PC-9 (cell line): ENCODE data around the gene NUDT16L1. TPM values are rescaled to one million over a fixed set of nuclear protein-coding genes. Genes with fewer than 3 reads are reported as not detected.

ENCODE experiments used
- BruUV-seq: library from RNA; stranded (reverse); fragments of 400-500 nt; replicated peaks from 2 replicates; lab custom pipeline; 2021; lab: Mats Ljungman, UMichigan
- CTCF ChIA-PET: fragments of 300-600 bp; sonication (Branson Sonifier 250); formaldehyde crosslinking; loops from one replicate; lab custom pipeline; 2022; ENCODE audit warnings: antibody characterized with exemption; lab: Charles Lee
- POLR2A ChIA-PET: fragments of 300-600 bp; sonication (Branson Sonifier 250); formaldehyde crosslinking; loops from one replicate; lab custom pipeline; 2022; ENCODE audit warnings: antibody characterized with exemption; ENCODE audit not compliant: unreplicated experiment; lab: Charles Lee
- DNase-seq, 2 experiments: peaks; one replicate each; pipeline versions ENCODE4 v3.0.0 to v3.0.0-alpha.2; 2015 to 2022; ENCODE audit warnings: mixed read lengths in 1 of 2
- H2AFZ ChIP-seq: fragments of 200-600 bp; sonication (generic); 2 replicates; pipeline ENCODE4 v1.8.1; 2017; ENCODE audit warnings: antibody characterized with exemption
- H3F3A ChIP-seq: fragments of 200-600 bp; sonication (generic); 2 replicates; pipeline ENCODE4 v1.8.1; 2017; ENCODE audit warnings: antibody characterized with exemption, mild to moderate bottlenecking, low read depth; ENCODE audit not compliant: insufficient read depth
- H3K27ac ChIP-seq: fragments of 200-600 bp; sonication (generic); 2 replicates; pipeline ENCODE4 v1.6.1; 2016; ENCODE audit warnings: mixed run types
- H3K27me3 ChIP-seq: fragments of 200-600 bp; sonication (generic); 2 replicates; pipeline ENCODE4 v1.6.1; 2016; ENCODE audit warnings: low read depth, mixed run types; ENCODE audit not compliant: insufficient read depth
- H3K36me3 ChIP-seq: fragments of 200-600 bp; sonication (generic); 2 replicates; pipeline ENCODE4 v1.6.1; 2016; ENCODE audit warnings: low read depth, mixed run types
- H3K4me1 ChIP-seq: fragments of 200-600 bp; sonication (generic); replicated peaks from 2 replicates; pipeline ENCODE4 v1.6.1; 2016; ENCODE audit warnings: mixed run types; ENCODE audit not compliant: insufficient read depth
- H3K4me2 ChIP-seq: fragments of 200-600 bp; sonication (generic); 2 replicates; pipeline ENCODE4 v1.6.1; 2017; ENCODE audit warnings: mixed run types
- H3K4me3 ChIP-seq: fragments of 200-600 bp; sonication (generic); 2 replicates; pipeline ENCODE4 v1.6.1; 2016; ENCODE audit warnings: mixed run types
- H3K79me2 ChIP-seq: fragments of 200-600 bp; sonication (generic); 2 replicates; pipeline ENCODE4 v1.6.1; 2017; ENCODE audit warnings: low read depth, mixed run types
- H3K9me2 ChIP-seq: fragments of 200-600 bp; sonication (generic); 2 replicates; pipeline ENCODE4 v1.8.1; 2017; ENCODE audit warnings: mild to moderate bottlenecking; ENCODE audit not compliant: insufficient read depth
- H3K9me3 ChIP-seq: fragments of 200-600 bp; sonication (generic); 2 replicates; pipeline ENCODE4 v1.8.1; 2016; ENCODE audit warnings: low read depth; ENCODE audit not compliant: insufficient read depth
- H4K20me1 ChIP-seq: fragments of 200-600 bp; sonication (generic); 2 replicates; pipeline ENCODE4 v1.8.1; 2017; ENCODE audit not compliant: insufficient read depth
- CTCF ChIP-seq: fragments of 200-600 bp; sonication (generic); conservative IDR thresholded peaks from 2 replicates; pipeline ENCODE4 v1.6.1; 2017; ENCODE audit warnings: mixed run types, antibody characterized with exemption, mild to moderate bottlenecking, moderate library complexity
- EZH2 ChIP-seq: fragments of 200-600 bp; sonication (generic); IDR thresholded peaks from 2 replicates; pipeline ENCODE4 v1.8.0; 2017; ENCODE audit warnings: antibody characterized with exemption, low read depth
- intact Hi-C: fragments of 100-400 bp; cut with micrococcal nuclease; formaldehyde crosslinking; loops from one replicate; pipeline ENCODE4 v1.10.0; 2022; ENCODE audit not compliant: unreplicated experiment
- total RNA-seq: library from RNA; stranded (reverse); gene quantifications from 2 replicates; pipeline ENCODE4 v1.2.3, GENCODE V29; 2021

NUDT16L1 gene
- total RNA-seq, 1 experiment from 2014 or later: 25.7 TPM

- POLR2A ChIA-PET: interaction anchor here (0.5 to 0.7 kb wide), 2 partner anchors 35 to 54 kb away, joined by 6 to 8 read pairs; no protein-coding TSS in a partner anchor
- peak overlapping the region; percentile 87 for H3K4me2 ChIP-seq
- TSS peak; percentile 55 for BruUV-seq
- CTCF ChIA-PET: no interaction called here
- H3K36me3 ChIP-seq: no peaks in the 10 kb centered on the region; the same call in 1 of the 2 replicates
- H3K27me3 ChIP-seq: no peaks in the 10 kb centered on the region
- DNase-seq: no peak
- H3K4me3 ChIP-seq: peak overlapping the region; percentile 60
- no peaks in the 10 kb centered on the region for H3K79me2 ChIP-seq
- no peak for TF ChIP-seq EZH2
- no peak for TF ChIP-seq CTCF
- intact Hi-C loops: loop anchor here (1.0 to 10.0 kb wide), 2 partner anchors 57 to 414 kb away; partner anchors contain the start of genes EEF2KMT and MGRN1
- H2AFZ ChIP-seq: no peak overlapping the region
- H3K9me2 ChIP-seq: no peaks in the 10 kb centered on the region
- peaks cover 65% of the 10 kb centered on the region for H3K4me1 ChIP-seq
- no peaks in the 10 kb centered on the region for H4K20me1 ChIP-seq
- H3F3A ChIP-seq: peaks cover 53% of the 10 kb centered on the region
- H3K27ac ChIP-seq: peak overlapping the region; percentile 85
- no peaks in the 10 kb centered on the region for H3K9me3 ChIP-seq
Observed at GRCh38 chr16:4680673-4681470, 12.5 kb upstream of the NUDT16L1 start.

GRCh38 chr16:4681471-4682083, 11.8 kb upstream of the NUDT16L1 start:
- Histone ChIP-seq H3K9me3 (no peaks in the 10 kb centered on the region), H3K27ac (no peak overlapping the region), H2AFZ (no peak overlapping the region), H3K36me3 (no peaks in the 10 kb centered on the region; the same call in 1 of the 2 replicates), H3K27me3 (no peaks in the 10 kb centered on the region), H3K4me3 (no peak overlapping the region), H3K79me2 (no peaks in the 10 kb centered on the region), H3K4me2 (peak overlapping the region; percentile 87; the same call in 1 of the 2 replicates), H3F3A (peaks cover 53% of the 10 kb centered on the region), H4K20me1 (no peaks in the 10 kb centered on the region), H3K9me2 (no peaks in the 10 kb centered on the region), H3K4me1 (peaks cover 65% of the 10 kb centered on the region)
- no peak for DNase-seq
- ChIA-PET CTCF (no interaction called here), POLR2A (no interaction called here)
- no peak for TF ChIP-seq CTCF
- TF ChIP-seq EZH2: no peak
- no TSS peak for BruUV-seq
- intact Hi-C loops: loop anchor here (1.0 to 10.0 kb wide), 2 partner anchors 57 to 413 kb away; partner anchors contain the start of genes EEF2KMT and MGRN1

DNA sequence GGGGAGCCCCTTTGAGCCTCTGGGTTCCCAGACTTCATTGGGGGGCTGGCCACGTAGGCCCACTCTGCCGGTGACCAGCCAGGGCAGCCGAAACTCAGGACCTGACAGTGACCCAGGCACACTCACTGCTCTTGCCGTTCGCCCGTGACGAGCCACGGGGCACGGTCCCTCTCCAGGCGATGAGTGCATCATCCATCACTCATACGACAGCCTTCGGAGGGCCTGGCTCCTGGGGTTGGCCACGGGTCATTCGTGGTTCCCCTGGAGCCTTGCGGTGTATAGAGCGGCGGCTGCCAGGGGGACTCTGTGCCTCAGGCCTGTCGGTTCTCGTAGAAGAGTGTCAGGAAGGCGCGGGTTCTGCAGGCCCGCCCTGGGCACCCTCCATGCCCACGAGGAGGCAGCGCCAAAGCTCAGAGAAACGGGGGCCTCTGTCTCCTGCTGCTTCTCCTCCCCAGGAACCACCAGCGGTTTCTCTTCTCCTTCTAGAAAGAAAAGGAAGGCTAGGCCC, 11.2 kb upstream of the NUDT16L1 start:
- BruUV-seq: no TSS peak
- Histone ChIP-seq H4K20me1 (no peaks in the 10 kb centered on the region), H3K79me2 (no peaks in the 10 kb centered on the region), H2AFZ (no peak overlapping the region), H3F3A (peaks cover 53% of the 10 kb centered on the region), H3K4me3 (no peak overlapping the region), H3K9me3 (no peaks in the 10 kb centered on the region), H3K4me1 (peaks cover 65% of the 10 kb centered on the region), H3K36me3 (no peaks in the 10 kb centered on the region; the same call in 1 of the 2 replicates), H3K9me2 (no peaks in the 10 kb centered on the region), H3K27ac (no peak overlapping the region), H3K27me3 (no peaks in the 10 kb centered on the region), H3K4me2 (no peak overlapping the region)
- ChIA-PET CTCF (interaction anchor here (1.0 to 1.1 kb wide), 2 partner anchors 57 to 230 kb away, joined by 3 read pairs; partner anchors contain the start of gene MGRN1), POLR2A (interaction anchor here (0.7 kb wide), 1 partner anchor 182 kb away, joined by 4 read pairs; no protein-coding TSS in a partner anchor)
- DNase-seq: no peak
- intact Hi-C loops: loop anchor here (10.0 kb wide), 1 partner anchor 413 kb away; the partner anchor contains the start of gene EEF2KMT
- TF ChIP-seq EZH2 (no peak), CTCF (no peak)
